Liver (tissue), 9 donors: Measurements from ENCODE around the gene SEMG2. TPM values are rescaled to one million over a fixed set of nuclear protein-coding genes. Genes with fewer than 3 reads are reported as not detected.

Source experiments
- DNase-seq: peaks from one replicate; pipeline ENCODE4 v3.0.0-alpha.2; 2017; ENCODE audit warnings: low spot score
- H3K27ac ChIP-seq, 2 donors: one replicate each; pipeline ENCODE4 v1.7.0; 2013; ENCODE audit warnings: inconsistent platforms in 2 of 2, low read length in 2 of 2, control low read depth in 1 of 2, low read depth in 1 of 2, mild to moderate bottlenecking in 1 of 2
- H3K27me3 ChIP-seq, 4 donors: one replicate each; pipeline versions ENCODE4 v1.6.1 to v1.7.0; 2013; ENCODE audit warnings: low read length in 3 of 4, inconsistent platforms in 1 of 4, mild to moderate bottlenecking in 1 of 4, moderate library complexity in 1 of 4; ENCODE audit not compliant: control insufficient read depth in 4 of 4, insufficient read depth in 4 of 4
- H3K36me3 ChIP-seq, 4 donors: one replicate each; pipeline versions ENCODE4 v1.6.1 to v1.7.0; 2013; ENCODE audit warnings: low read length in 3 of 4, mild to moderate bottlenecking in 3 of 4, low read depth in 1 of 4, moderate library complexity in 1 of 4; ENCODE audit not compliant: control insufficient read depth in 4 of 4, insufficient read depth in 3 of 4
- H3K4me1 ChIP-seq, 4 donors: one replicate each; pipeline versions ENCODE4 v1.6.1 to v1.7.0; 2013; ENCODE audit warnings: low read length in 3 of 4, mild to moderate bottlenecking in 3 of 4, moderate library complexity in 1 of 4; ENCODE audit not compliant: control insufficient read depth in 4 of 4, insufficient read depth in 4 of 4
- H3K4me3 ChIP-seq, 3 donors: one replicate each; pipeline versions ENCODE4 v1.6.1 to v1.7.0; 2013; ENCODE audit warnings: low read length in 3 of 3, control low read depth in 1 of 3, low read depth in 1 of 3, mild to moderate bottlenecking in 1 of 3
- H3K9ac ChIP-seq, 2 donors: one replicate each; pipeline ENCODE4 v1.7.0; 2013; ENCODE audit warnings: low read length in 2 of 2, mild to moderate bottlenecking in 2 of 2, moderate library complexity in 2 of 2, control low read depth in 1 of 2, low read depth in 1 of 2
- H3K9me3 ChIP-seq, 4 donors: one replicate each; pipeline versions ENCODE4 v1.6.1 to v1.7.0; 2013; ENCODE audit warnings: low read length in 3 of 4; ENCODE audit not compliant: control insufficient read depth in 4 of 4
- EGR1 ChIP-seq, 2 donors: IDR thresholded peaks; 2 replicates each; pipeline ENCODE4 v1.6.1; 2016 to 2018; ENCODE audit warnings: antibody characterized with exemption in 2 of 2, low read depth in 2 of 2
- FOXA1 ChIP-seq: IDR thresholded peaks from 2 replicates; pipeline ENCODE4 v1.6.1; 2016; ENCODE audit warnings: antibody characterized with exemption
- FOXA2 ChIP-seq: IDR thresholded peaks from 2 replicates; pipeline ENCODE4 v1.6.1; 2016; ENCODE audit warnings: antibody characterized with exemption
- GABPA ChIP-seq, 2 donors: IDR thresholded peaks in 1 of 2; conservative IDR thresholded peaks in 1 of 2; 2 replicates each; pipeline ENCODE4 v1.6.1; 2016; ENCODE audit warnings: antibody characterized with exemption in 2 of 2, mild to moderate bottlenecking in 1 of 2, moderate library complexity in 1 of 2
- JUND ChIP-seq, 2 donors: IDR thresholded peaks; 2 replicates each; pipeline ENCODE4 v1.6.1; 2016; ENCODE audit warnings: antibody characterized with exemption in 2 of 2
- NR2F2 ChIP-seq: IDR thresholded peaks from 2 replicates; pipeline ENCODE4 v1.6.1; 2016; ENCODE audit warnings: antibody characterized with exemption
- RAD21 ChIP-seq, 2 donors: IDR thresholded peaks; 2 replicates each; pipeline ENCODE4 v1.6.1; 2016; ENCODE audit warnings: antibody characterized with exemption in 2 of 2, mild to moderate bottlenecking in 2 of 2
- RXRA ChIP-seq, 2 donors: IDR thresholded peaks; 2 replicates each; pipeline ENCODE4 v1.6.1; 2017 to 2018; ENCODE audit warnings: antibody characterized with exemption in 2 of 2, mild to moderate bottlenecking in 1 of 2
- SP1 ChIP-seq: IDR thresholded peaks from 2 replicates; pipeline ENCODE4 v1.6.1; 2018; ENCODE audit warnings: antibody characterized with exemption, mild to moderate bottlenecking
- TAF1 ChIP-seq: conservative IDR thresholded peaks from 2 replicates; pipeline ENCODE4 v1.6.1; 2016; ENCODE audit warnings: antibody characterized with exemption, mild to moderate bottlenecking
- YY1 ChIP-seq: IDR thresholded peaks from 2 replicates; pipeline ENCODE4 v1.6.1; 2016; ENCODE audit warnings: antibody characterized with exemption, mild to moderate bottlenecking
- WGBS: extraction: QIAGEN DNeasy Blood & Tissue Kit; methylation state at CpG from one replicate; pipeline ENCODE4 v1.1.7; 2013; 5-methylcytosine and 5-hydroxymethylcytosine counted together
- polyA plus RNA-seq, 2 donors: library from polyadenylated mRNA; stranded (reverse) in 1 of 2; unstranded in 1 of 2; fragments of 200-250 nt in 1 of 2; fragments of >200 nt in 1 of 2; fragmentation: Nextera tagmentation in 1 of 2; extraction: Ambion mirVana in 1 of 2; gene quantifications; one replicate each; pipeline versions ENCODE4 v1.2.1 to v1.2.3, GENCODE V29; 2013 to 2015
- total RNA-seq, 2 donors: library from RNA; depleted of rRNA; stranded (reverse); fragments of >200 nt; gene quantifications; one replicate each; pipeline ENCODE4 v1.2.3, GENCODE V29; 2014
- TF ChIP-seq, protein P1 (sequence below): IDR thresholded peaks from 2 replicates; pipeline ENCODE4 v1.6.1; 2016; ENCODE audit warnings: antibody characterized with exemption
- TF ChIP-seq, protein P2 (sequence below): IDR thresholded peaks from 2 replicates; pipeline ENCODE4 v1.6.1; 2016; ENCODE audit warnings: antibody characterized with exemption, mild to moderate bottlenecking
- TF ChIP-seq, protein P3 (sequence below): IDR thresholded peaks from 2 replicates; pipeline ENCODE4 v1.6.1; 2016; ENCODE audit warnings: antibody characterized with exemption
- donor health status: healthy.
- donor health status: healthy.
- donor health status: healthy.
- donor health status: healthy.
- donor health status: healthy.

SEMG2 gene
- total and polyA plus RNA-seq, 4 donors: not detected

DNA sequence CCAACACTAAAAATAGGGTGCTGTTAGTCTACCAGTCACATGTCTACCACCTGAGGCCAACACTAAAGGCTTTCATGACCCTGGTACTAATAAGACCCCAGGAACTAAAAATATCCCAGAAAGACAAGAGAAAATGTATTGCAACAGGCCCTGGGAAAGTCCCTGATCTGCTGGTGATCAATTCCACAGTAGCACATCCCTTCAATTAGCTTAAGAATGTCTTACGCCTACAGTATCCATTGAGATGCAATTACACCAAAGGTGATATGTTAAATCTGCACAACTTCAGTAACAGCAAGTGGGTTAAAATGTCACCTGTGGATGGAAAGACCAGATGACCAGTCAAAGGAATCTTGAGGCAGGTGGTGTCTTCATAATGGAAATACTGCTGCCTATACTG lies 11.2 kb upstream of the SEMG2 start:
- TF ChIP-seq, protein P1, sequence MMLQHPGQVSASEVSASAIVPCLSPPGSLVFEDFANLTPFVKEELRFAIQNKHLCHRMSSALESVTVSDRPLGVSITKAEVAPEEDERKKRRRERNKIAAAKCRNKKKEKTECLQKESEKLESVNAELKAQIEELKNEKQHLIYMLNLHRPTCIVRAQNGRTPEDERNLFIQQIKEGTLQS: no peak
- TF ChIP-seq FOXA1: no peak
- TF ChIP-seq EGR1 (IDR thresholded peaks at IDR 0.05; ENCODE audit: low read depth in 2 of 2): no peak
- no peak for TF ChIP-seq NR2F2
- TF ChIP-seq RAD21 (IDR thresholded peaks at IDR 0.05): no peak
- TF ChIP-seq, protein P2, sequence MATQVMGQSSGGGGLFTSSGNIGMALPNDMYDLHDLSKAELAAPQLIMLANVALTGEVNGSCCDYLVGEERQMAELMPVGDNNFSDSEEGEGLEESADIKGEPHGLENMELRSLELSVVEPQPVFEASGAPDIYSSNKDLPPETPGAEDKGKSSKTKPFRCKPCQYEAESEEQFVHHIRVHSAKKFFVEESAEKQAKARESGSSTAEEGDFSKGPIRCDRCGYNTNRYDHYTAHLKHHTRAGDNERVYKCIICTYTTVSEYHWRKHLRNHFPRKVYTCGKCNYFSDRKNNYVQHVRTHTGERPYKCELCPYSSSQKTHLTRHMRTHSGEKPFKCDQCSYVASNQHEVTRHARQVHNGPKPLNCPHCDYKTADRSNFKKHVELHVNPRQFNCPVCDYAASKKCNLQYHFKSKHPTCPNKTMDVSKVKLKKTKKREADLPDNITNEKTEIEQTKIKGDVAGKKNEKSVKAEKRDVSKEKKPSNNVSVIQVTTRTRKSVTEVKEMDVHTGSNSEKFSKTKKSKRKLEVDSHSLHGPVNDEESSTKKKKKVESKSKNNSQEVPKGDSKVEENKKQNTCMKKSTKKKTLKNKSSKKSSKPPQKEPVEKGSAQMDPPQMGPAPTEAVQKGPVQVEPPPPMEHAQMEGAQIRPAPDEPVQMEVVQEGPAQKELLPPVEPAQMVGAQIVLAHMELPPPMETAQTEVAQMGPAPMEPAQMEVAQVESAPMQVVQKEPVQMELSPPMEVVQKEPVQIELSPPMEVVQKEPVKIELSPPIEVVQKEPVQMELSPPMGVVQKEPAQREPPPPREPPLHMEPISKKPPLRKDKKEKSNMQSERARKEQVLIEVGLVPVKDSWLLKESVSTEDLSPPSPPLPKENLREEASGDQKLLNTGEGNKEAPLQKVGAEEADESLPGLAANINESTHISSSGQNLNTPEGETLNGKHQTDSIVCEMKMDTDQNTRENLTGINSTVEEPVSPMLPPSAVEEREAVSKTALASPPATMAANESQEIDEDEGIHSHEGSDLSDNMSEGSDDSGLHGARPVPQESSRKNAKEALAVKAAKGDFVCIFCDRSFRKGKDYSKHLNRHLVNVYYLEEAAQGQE: no peak
- no peak for TF ChIP-seq RXRA (IDR thresholded peaks at IDR 0.05)
- Histone ChIP-seq H3K27ac (no peak overlapping the region), H3K9me3 (no peaks in the 10 kb centered on the region), H3K4me1 (no peaks in the 10 kb centered on the region), H3K36me3 (no peaks in the 10 kb centered on the region), H3K27me3 (peaks cover 0 to 3% (median 0%) of the 10 kb centered on the region in 4 donors), H3K4me3 (no peak overlapping the region), H3K9ac (no peak overlapping the region)
- WGBS: 97% methylated on average over 1 of the region's 1 CpG
- DNase-seq: no peak

DNA sequence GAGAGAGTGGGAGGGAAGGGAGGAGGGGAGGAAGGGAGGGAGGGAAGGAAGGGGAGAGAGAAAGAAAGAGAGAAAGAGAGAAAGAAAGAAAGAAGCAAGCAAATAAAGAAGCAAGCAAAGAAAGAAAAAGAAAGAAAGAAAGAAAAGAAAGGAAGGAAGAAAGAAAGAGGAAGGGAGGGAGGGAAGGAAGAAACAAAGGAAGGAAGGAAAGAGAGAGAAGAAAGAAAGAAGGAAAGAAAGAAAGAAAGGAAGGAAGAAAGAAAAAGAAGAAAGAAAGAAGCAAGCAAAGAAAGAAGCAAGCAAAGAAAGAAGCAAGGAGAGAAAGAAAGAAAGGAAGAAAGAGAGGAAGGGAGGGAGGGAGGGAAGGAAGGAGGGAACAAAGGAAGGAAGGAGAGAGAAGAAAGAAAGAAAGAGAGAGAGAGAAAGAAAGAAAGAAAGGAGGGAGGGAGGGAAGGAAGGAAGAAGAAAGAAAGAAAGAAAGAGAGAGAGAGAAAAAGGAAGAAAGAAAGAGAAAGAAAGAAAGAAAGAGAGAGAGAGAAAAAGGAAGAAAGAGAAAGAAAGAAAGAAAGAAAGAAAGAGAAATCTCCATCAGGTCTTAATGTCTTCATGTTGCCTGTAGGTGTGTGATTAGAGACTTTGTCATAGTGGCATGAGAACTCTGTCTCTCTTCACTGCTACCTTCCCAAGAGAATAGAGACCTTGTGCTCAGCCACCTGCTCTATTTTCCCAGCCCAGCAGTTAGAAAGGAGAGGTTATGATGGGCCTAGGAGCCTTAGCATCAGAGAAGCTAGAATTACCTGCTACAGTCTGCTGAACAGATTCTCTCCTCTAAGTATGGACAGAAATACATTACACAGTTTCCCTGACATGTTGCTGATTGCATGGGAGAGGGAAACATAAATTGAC lies 9.4 kb upstream of the SEMG2 start:
- Histone ChIP-seq H3K36me3 (no peaks in the 10 kb centered on the region), H3K9ac (no peak overlapping the region), H3K9me3 (no peaks in the 10 kb centered on the region), H3K4me1 (no peaks in the 10 kb centered on the region), H3K4me3 (no peak overlapping the region), H3K27ac (no peak overlapping the region), H3K27me3 (no peaks in the 10 kb centered on the region)
- TF ChIP-seq FOXA2 (no peak), RXRA (IDR thresholded peaks at IDR 0.05) (no peak)
- DNase-seq: no peak

DNA sequence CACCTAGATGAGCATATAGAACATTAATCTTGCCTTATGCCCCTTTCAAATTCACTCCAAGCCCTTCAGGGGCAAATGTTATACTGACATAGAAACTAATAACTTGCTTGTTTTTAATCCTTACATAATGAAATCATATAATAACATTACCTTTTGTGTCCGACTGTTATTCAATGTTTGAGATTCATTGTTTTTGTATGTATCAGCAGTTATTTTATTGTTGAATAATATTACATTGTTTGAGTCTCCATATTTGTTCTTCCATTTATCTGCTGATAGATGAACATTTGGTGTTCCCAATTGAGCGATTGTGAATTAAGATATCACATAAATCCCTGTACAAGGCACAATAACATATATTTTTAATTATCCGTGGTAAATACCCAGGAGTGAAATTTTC lies 8.3 kb upstream of the SEMG2 start:
- 84% methylated on average over 3 of the region's 3 CpGs for WGBS
- H3K9me3 ChIP-seq: no peaks in the 10 kb centered on the region

More for the DNA sequence above, 8.3 kb upstream of the SEMG2 start:
- Histone ChIP-seq H3K4me3 (no peak overlapping the region), H3K9ac (no peak overlapping the region), H3K27me3 (no peaks in the 10 kb centered on the region), H3K27ac (no peak overlapping the region), H3K36me3 (no peaks in the 10 kb centered on the region), H3K4me1 (no peaks in the 10 kb centered on the region)
- TF ChIP-seq, protein P1: no peak
- TF ChIP-seq NR2F2 (no peak), FOXA2 (no peak), RAD21 (IDR thresholded peaks at IDR 0.05) (no peak), RXRA (IDR thresholded peaks at IDR 0.05) (no peak), YY1 (no peak), GABPA (IDR thresholded peaks at IDR 0.05 in 1 of 2, conservative IDR thresholded peaks at IDR 0.05 in 1 of 2) (no peak), JUND (IDR thresholded peaks at IDR 0.05) (no peak), TAF1 (no peak), SP1 (no peak)
- TF ChIP-seq, protein P3, sequence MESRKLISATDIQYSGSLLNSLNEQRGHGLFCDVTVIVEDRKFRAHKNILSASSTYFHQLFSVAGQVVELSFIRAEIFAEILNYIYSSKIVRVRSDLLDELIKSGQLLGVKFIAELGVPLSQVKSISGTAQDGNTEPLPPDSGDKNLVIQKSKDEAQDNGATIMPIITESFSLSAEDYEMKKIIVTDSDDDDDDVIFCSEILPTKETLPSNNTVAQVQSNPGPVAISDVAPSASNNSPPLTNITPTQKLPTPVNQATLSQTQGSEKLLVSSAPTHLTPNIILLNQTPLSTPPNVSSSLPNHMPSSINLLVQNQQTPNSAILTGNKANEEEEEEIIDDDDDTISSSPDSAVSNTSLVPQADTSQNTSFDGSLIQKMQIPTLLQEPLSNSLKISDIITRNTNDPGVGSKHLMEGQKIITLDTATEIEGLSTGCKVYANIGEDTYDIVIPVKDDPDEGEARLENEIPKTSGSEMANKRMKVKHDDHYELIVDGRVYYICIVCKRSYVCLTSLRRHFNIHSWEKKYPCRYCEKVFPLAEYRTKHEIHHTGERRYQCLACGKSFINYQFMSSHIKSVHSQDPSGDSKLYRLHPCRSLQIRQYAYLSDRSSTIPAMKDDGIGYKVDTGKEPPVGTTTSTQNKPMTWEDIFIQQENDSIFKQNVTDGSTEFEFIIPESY: no peak
- TF ChIP-seq, protein P2: no peak
- DNase-seq: no peak
